NB4 (cell line): ENCODE data around the gene PIP4K2A.

Source experiments
- DNase-seq: peaks from one replicate; pipeline ENCODE4 v3.0.0; 2010; ENCODE audit warnings: low read depth
- H3K4me3 ChIP-seq: one replicate; pipeline ENCODE4 v1.5.1; 2011; ENCODE audit warnings: mild to moderate bottlenecking, low read depth, low read length, moderate library complexity
- MYC ChIP-seq: IDR thresholded peaks from 2 replicates; pipeline ENCODE4 v1.6.1; 2011; ENCODE audit warnings: low read depth, low read length
- POLR2A ChIP-seq: IDR thresholded peaks from 2 replicates; pipeline ENCODE4 v1.6.1; 2011; ENCODE audit warnings: mild to moderate bottlenecking; ENCODE audit not compliant: insufficient read length; ENCODE audit errors: extremely low read depth
- TF ChIP-seq, protein P1 (sequence below): IDR thresholded peaks from one replicate; pipeline ENCODE4 v1.5.1; 2012; ENCODE audit warnings: low read depth, low read length
- TF ChIP-seq, protein P2 (sequence below): IDR thresholded peaks from 2 replicates; pipeline ENCODE4 v1.6.1; 2011; ENCODE audit warnings: low read depth, low read length

PIP4K2A gene

DNA sequence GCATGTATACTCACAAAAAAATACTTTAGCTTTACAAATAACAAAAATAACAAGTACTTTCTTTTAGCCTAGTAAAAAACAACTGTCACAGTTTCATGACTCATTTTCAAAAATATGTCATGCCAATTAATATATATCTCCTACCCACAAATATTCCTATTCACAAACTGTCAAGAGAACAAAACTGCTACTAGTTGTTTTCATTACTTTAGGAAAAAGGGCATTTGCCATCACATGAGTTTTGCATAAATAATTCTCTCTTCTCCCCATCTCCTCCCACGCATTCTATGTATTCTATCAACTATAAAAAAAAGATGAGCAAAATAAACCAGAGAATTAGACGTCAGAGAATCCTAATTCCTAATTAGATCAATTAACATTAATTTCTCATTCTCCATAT lies 87.6 kb downstream of the PIP4K2A start:
- TF ChIP-seq POLR2A (no peak), MYC (no peak)
- TF ChIP-seq, protein P1, sequence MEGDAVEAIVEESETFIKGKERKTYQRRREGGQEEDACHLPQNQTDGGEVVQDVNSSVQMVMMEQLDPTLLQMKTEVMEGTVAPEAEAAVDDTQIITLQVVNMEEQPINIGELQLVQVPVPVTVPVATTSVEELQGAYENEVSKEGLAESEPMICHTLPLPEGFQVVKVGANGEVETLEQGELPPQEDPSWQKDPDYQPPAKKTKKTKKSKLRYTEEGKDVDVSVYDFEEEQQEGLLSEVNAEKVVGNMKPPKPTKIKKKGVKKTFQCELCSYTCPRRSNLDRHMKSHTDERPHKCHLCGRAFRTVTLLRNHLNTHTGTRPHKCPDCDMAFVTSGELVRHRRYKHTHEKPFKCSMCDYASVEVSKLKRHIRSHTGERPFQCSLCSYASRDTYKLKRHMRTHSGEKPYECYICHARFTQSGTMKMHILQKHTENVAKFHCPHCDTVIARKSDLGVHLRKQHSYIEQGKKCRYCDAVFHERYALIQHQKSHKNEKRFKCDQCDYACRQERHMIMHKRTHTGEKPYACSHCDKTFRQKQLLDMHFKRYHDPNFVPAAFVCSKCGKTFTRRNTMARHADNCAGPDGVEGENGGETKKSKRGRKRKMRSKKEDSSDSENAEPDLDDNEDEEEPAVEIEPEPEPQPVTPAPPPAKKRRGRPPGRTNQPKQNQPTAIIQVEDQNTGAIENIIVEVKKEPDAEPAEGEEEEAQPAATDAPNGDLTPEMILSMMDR, result no peak
- TF ChIP-seq, protein P2, sequence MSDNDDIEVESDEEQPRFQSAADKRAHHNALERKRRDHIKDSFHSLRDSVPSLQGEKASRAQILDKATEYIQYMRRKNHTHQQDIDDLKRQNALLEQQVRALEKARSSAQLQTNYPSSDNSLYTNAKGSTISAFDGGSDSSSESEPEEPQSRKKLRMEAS, result no peak
- no peak overlapping the region for H3K4me3 ChIP-seq
- DNase-seq, result no peak

DNA sequence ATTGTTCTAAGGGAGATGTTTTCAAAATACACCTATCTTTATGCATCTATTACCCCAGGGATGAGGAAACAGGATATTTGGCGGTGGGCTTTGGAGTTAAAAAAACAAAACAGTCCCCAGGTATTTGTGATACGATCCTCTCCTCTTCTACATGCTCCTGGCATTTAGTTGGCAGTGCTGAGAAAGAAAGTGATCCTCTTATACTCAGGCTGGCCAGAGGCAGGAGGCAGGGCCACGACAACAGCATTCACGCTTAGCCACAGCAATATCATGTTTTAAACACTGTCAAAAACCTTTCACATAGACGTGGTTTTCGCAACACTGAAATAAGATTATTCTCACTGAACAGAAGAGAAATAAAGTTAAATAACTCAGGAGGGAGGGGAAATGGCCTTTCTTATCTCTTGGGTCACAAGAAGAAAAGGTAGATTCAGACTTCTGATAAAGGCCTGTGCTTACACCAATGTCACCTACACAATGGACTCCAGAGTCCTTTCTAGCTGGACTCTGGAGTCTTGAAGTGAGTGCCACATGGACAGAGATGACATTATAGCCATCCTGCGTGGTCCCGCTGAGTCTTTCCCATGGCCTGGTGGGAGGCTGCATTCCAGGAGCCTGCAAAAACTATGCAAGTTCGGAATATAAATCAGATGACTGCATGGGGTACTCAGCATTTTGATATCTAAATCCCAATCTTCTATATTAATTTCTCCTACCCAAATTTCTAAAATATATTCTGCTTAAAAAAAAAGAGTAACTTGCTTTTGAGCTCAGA lies 88.7 kb downstream of the PIP4K2A start:
- TF ChIP-seq, protein P1, result no peak
- TF ChIP-seq, protein P2, result no peak
- TF ChIP-seq POLR2A (no peak), MYC (no peak)
- DNase-seq, result no peak
- no peak overlapping the region for H3K4me3 ChIP-seq

DNA sequence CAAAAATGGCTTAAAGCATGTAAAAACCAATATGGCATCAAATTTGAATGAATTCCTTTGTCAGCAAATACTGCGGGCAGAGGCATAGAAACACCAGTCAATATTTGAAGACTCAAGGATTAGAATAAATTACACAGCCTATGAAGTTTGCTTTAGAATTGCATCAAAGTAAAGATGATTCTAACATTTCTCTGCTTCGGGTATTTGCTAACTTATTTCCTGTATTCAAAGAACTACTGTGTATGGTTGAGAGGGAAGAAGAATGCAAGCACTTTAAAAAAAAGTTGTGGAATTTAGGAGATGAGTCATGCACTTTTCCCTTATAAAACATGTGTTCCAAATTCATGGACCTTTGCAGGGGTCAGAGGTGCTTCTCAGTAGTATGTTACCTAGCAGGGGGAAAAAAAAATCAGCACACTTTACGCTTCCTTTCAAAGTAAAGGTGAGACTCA lies 90.1 kb downstream of the PIP4K2A start:
- no peak for DNase-seq

DNA sequence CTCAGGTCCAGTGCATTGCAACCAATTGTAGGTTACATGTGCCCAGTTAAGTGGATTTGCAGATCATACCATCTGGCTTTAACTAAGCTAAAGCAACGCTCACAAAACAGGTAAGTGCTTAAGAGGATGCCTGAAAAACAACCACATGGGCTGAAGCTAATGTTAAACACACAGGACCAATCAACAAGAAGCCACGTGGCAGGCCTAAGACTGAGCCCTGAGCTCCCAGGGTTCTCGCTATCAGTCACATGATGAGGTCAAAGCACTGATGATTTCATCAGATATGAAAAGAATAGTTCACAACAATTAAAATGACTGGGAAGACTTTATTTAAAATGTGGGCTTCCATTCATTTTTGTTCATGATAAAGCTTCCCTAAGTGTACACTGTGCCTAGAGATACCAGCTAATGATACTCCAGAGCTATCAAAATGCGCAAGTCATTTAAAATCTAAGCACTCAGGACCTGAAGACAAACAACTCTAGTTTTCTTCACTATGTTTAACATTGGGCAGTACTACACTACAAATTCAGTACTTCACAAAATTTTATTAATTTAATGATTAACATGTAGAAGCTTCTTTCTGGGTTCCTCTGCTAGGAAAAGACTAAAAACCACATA lies 90.6 kb downstream of the PIP4K2A start:
- DNase-seq, result no peak
- TF ChIP-seq MYC (no peak), POLR2A (no peak)
- TF ChIP-seq, protein P2, result no peak
- TF ChIP-seq, protein P1, result no peak

More for the DNA sequence above, 90.1 kb downstream of the PIP4K2A start:
- H3K4me3 ChIP-seq, result no peak overlapping the region
- TF ChIP-seq, protein P1, result no peak
- TF ChIP-seq POLR2A (no peak), MYC (no peak)
- TF ChIP-seq, protein P2, result no peak

DNA sequence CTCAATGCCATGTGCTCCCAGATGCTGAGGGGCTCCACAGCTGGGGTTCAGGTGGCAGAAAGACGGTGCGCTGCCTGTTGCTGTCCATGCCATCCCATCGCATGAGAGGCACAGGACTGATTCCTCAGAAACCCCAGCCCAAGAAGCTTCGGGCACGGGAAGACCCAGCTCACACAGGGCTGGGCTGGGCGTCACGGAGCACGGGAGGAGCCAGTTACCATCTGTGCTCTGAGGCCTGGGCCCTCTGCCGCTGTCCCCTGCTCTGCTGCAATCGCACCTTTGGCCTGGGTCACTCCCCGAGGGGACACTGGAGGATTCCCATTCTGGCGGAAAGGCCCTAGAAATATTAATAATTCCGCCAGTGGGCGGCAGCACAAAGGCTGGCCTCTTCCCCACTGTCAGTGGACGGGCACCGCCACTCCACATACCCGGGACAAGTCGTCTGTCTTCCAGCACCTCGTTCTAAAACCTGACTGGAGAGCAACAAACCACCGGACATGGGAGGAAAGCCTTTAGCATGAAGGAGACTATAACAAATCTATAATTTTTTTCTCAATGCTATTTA lies 92.1 kb downstream of the PIP4K2A start:
- TF ChIP-seq POLR2A (no peak), MYC (no peak)
- TF ChIP-seq, protein P2, result no peak
- TF ChIP-seq, protein P1, result no peak
- H3K4me3 ChIP-seq, result no peak overlapping the region
- DNase-seq, result no peak

More for the DNA sequence above, 90.6 kb downstream of the PIP4K2A start:
- H3K4me3 ChIP-seq, result no peak overlapping the region
